ENCODE data around the gene PACSIN2. TPM values are rescaled to one million over a fixed set of nuclear protein-coding genes. Genes with fewer than 3 reads are reported as not detected.

PACSIN2 gene
- total RNA-seq, 1 donor from 2014 or later, result 61.0 TPM

DNA sequence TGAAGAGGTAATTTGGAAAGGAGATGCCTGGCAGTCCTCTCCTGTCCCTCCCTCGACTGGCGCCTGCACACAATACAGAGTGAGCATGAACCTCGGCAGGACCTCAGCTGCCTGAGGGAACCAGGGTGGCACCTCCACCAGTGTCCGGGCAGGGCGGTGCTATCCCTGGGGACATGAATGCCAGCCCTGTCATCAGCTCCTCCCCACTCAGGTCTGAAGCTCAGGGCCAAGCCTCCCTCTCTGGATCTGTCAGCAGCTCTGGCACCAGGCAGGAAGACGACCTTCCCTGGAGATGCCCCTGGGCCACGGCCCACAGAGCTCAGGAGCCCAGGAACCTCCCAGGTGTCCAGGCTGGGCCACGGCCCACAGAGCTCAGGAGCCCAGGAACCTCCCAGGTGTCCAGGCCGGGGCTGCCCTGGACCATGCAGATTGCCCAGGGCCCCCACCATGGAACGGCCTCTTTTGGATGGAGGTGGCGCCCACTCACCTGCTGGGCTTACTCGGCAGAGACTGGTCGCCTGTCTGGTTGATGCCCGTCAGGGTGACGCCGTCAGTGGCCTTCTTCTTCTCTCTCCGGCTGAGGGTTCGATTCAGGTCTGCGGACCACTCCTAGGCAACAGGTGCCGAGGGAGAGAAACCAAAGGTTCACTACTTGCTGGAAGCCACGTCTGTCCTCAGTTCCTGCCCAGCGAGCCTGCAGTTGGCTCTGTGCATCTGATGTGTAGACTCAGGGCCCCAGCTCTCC, 136.2 kb downstream of the PACSIN2 start:
- no peak for DNase-seq (ENCODE audit: low spot score, unreplicated experiment)
- Mint-ChIP-seq H3K27ac (no peak overlapping the region), H3K36me3 (ENCODE audit: insufficient read depth) (peaks cover 11% of the 10 kb centered on the region), H3K4me3 (ENCODE audit: low read depth) (no peak overlapping the region), H3K9me3 (ENCODE audit: low read depth) (no peaks in the 10 kb centered on the region), H3K4me1 (ENCODE audit: low read depth) (no peaks in the 10 kb centered on the region), H3K27me3 (no peaks in the 10 kb centered on the region)
- TF ChIP-seq, protein P1, sequence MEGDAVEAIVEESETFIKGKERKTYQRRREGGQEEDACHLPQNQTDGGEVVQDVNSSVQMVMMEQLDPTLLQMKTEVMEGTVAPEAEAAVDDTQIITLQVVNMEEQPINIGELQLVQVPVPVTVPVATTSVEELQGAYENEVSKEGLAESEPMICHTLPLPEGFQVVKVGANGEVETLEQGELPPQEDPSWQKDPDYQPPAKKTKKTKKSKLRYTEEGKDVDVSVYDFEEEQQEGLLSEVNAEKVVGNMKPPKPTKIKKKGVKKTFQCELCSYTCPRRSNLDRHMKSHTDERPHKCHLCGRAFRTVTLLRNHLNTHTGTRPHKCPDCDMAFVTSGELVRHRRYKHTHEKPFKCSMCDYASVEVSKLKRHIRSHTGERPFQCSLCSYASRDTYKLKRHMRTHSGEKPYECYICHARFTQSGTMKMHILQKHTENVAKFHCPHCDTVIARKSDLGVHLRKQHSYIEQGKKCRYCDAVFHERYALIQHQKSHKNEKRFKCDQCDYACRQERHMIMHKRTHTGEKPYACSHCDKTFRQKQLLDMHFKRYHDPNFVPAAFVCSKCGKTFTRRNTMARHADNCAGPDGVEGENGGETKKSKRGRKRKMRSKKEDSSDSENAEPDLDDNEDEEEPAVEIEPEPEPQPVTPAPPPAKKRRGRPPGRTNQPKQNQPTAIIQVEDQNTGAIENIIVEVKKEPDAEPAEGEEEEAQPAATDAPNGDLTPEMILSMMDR (IDR thresholded peaks at IDR 0.05; ENCODE audit: unreplicated experiment), result no peak

DNA sequence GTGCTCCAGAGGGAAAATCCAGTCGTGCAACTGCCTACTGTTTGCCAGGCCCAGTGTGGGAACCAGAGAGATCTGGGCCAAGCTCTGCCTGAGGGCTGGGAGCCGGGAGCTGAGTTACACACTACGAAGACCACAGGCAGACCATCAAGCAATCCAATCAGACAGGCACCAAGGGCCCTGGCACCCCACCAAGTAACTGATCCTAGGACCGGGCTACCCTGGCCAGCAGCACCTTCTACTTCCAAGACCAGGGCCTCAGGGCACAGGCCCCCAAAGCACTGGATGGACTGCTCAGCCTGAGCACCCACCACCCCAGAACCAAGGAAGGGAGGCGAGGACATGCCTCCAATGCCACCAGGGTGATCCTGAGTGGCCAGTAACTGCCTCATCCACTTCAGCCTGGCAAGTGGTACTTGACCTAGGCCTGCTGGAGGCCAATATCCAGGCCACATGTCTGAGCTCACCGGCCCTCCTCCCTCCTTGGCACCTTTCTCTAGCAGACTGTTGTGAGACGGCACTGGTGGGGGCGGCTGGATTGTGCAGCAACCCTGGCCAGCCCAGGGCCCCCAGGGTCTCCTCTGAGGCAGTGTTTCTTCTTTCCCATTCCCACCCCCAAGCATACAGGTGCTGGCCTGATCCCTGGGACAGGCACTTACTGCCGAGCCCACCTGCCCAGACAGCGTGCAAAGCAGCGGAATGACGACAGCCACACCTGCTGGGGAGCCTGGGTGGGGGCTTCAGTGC, 137.2 kb downstream of the PACSIN2 start:
- H3K9me3 Mint-ChIP-seq (ENCODE audit: low read depth), result no peaks in the 10 kb centered on the region
- H3K36me3 Mint-ChIP-seq (ENCODE audit: insufficient read depth), result peaks cover 3% of the 10 kb centered on the region
- no peak overlapping the region for H3K4me3 Mint-ChIP-seq (ENCODE audit: low read depth)
- H3K4me1 Mint-ChIP-seq (ENCODE audit: low read depth), result no peaks in the 10 kb centered on the region
- TF ChIP-seq, protein P1 (IDR thresholded peaks at IDR 0.05; ENCODE audit: unreplicated experiment), result no peak
- no peak overlapping the region for H3K27ac Mint-ChIP-seq
- no peak for DNase-seq (ENCODE audit: low spot score, unreplicated experiment)
- no peaks in the 10 kb centered on the region for H3K27me3 Mint-ChIP-seq

DNA sequence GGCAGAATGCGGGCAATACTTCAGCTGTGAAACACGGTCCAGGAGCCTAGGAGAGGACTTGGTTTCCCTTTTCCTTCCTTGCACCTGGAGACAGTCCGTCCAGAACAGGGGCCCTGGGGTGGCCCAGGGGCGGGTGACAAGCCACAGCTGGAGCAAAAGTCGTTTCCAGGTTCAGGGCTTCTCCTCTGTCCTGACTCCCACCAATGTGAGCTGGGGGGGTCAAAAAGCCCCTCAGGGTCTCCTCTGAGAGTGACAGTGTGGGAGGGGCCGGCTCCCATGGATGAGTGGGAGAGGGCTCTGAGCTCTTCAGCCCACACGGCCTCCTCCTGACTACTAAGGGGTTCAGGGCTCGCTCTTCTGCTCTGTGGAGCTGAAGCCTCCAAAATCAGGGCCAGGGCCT, 137.8 kb downstream of the PACSIN2 start:
- peaks cover 2% of the 10 kb centered on the region for H3K36me3 Mint-ChIP-seq (ENCODE audit: insufficient read depth)
- TF ChIP-seq, protein P1 (IDR thresholded peaks at IDR 0.05; ENCODE audit: unreplicated experiment), result no peak
- H3K27me3 Mint-ChIP-seq, result no peaks in the 10 kb centered on the region
- no peak for DNase-seq (ENCODE audit: low spot score, unreplicated experiment)
- no peak overlapping the region for H3K27ac Mint-ChIP-seq
- no peak overlapping the region for H3K4me3 Mint-ChIP-seq (ENCODE audit: low read depth)
- H3K4me1 Mint-ChIP-seq (ENCODE audit: low read depth), result no peaks in the 10 kb centered on the region
- H3K9me3 Mint-ChIP-seq (ENCODE audit: low read depth), result no peaks in the 10 kb centered on the region

DNA sequence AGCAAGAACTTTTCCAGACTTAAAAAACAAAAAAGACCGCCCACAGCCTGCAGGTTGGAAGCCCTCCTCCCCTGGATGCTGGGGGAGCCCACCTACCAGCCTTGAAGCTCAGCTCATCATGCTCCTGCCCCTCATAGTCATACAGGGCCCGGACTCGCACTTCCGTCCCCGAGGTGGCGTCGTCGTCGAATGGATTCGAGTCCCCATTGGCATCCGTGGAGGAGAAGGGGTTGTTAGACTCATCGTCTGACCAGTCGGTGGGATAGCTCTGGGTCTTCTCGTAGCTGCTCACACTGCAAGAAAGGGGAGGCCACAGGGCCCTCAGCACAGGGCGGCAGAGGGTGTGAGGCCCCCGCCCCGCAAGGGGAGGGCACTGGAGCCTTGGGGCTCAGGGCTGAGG, 138.9 kb downstream of the PACSIN2 start:
- no peaks in the 10 kb centered on the region for H3K27me3 Mint-ChIP-seq
- H3K9me3 Mint-ChIP-seq (ENCODE audit: low read depth), result no peaks in the 10 kb centered on the region
- H3K36me3 Mint-ChIP-seq (ENCODE audit: insufficient read depth), result peaks cover 2% of the 10 kb centered on the region
- no peak overlapping the region for H3K27ac Mint-ChIP-seq
- no peaks in the 10 kb centered on the region for H3K4me1 Mint-ChIP-seq (ENCODE audit: low read depth)
- H3K4me3 Mint-ChIP-seq (ENCODE audit: low read depth), result no peak overlapping the region
- no peak for DNase-seq (ENCODE audit: low spot score, unreplicated experiment)
- TF ChIP-seq, protein P1 (IDR thresholded peaks at IDR 0.05; ENCODE audit: unreplicated experiment), result no peak

DNA sequence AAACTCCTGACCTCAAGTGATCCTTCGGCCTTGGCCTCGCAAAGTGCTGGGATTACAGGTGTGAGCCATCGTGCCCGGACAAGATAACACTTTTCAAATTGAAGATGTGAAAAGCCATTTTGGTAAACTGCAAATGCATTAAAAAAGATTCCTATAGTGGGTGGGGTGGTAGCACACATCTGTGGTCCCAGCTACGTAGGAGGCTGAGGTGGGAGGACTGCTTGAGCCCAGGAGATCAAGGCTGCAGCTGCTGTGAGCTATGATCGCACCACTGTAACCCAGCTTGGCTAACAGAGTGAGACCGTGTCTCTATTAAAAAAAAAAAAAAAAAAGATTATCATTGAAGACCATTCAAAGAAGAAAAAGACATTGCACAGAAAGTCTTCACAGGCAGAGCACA, 140.9 kb downstream of the PACSIN2 start:
- TF ChIP-seq, protein P1 (IDR thresholded peaks at IDR 0.05; ENCODE audit: unreplicated experiment), result no peak
- Mint-ChIP-seq H3K4me1 (ENCODE audit: low read depth) (no peaks in the 10 kb centered on the region), H3K36me3 (ENCODE audit: insufficient read depth) (peaks cover 7% of the 10 kb centered on the region), H3K27ac (no peak overlapping the region), H3K27me3 (no peaks in the 10 kb centered on the region), H3K4me3 (ENCODE audit: low read depth) (no peak overlapping the region), H3K9me3 (ENCODE audit: low read depth) (no peaks in the 10 kb centered on the region)
- DNase-seq (ENCODE audit: low spot score, unreplicated experiment), result no peak
